GM04503 (cell line): ENCODE data around the gene SCYGR1.
"Not testable (repeated sequence)": the region's sequence is repeated elsewhere in the genome, so short reads cannot be mapped to it uniquely, and the experiment has no call there.

Experiments used
- DNase-seq: peaks from one replicate; pipeline ENCODE4 v3.0.0-alpha.2; 2012; ENCODE audit warnings: low read depth

SCYGR1 gene

GRCh38 chr2:227402959-227403358, 15.2 kb upstream of the SCYGR1 start:
- no peak for DNase-seq

- DNase-seq: no peak
Observed at GRCh38 chr2:227402321-227402720, 14.6 kb upstream of the SCYGR1 start.

- no peak for DNase-seq
Observed at GRCh38 chr2:227401550-227401949, 13.8 kb upstream of the SCYGR1 start.

GRCh38 chr2:227398684-227399670, 11.2 kb upstream of the SCYGR1 start:
- no peak for DNase-seq

GRCh38 chr2:227397562-227397961, 9.8 kb upstream of the SCYGR1 start:
- DNase-seq: no peak

GRCh38 chr2:227395556-227395955, 7.8 kb upstream of the SCYGR1 start:
- DNase-seq: no peak

- DNase-seq: no peak
Observed at GRCh38 chr2:227394401-227394800, 6.7 kb upstream of the SCYGR1 start.

- no peak for DNase-seq
Observed at GRCh38 chr2:227390468-227391256, 2.9 kb upstream of the SCYGR1 start.

- DNase-seq: no peak
Observed at GRCh38 chr2:227389661-227390060, 1.9 kb upstream of the SCYGR1 start.

GRCh38 chr2:227389231-227389630, 1.5 kb upstream of the SCYGR1 start:
- DNase-seq: no peak

- peak; percentile 79 for DNase-seq
Observed at GRCh38 chr2:227388537-227389011, 825 bp upstream of the SCYGR1 start.

GRCh38 chr2:227386630-227387029, 1.1 kb downstream of the SCYGR1 start:
- DNase-seq: no peak

- DNase-seq: no peak
Observed at GRCh38 chr2:227383686-227384085, 4.1 kb downstream of the SCYGR1 start.

- not testable (repeated sequence) for DNase-seq
Observed at GRCh38 chr2:227382241-227382835, 5.4 kb downstream of the SCYGR1 start.

- DNase-seq: no peak
Observed at GRCh38 chr2:227379095-227379494, 8.7 kb downstream of the SCYGR1 start, which contains the start of gene TM4SF20. TM4SF20 (minus strand) TSS chr2:227379306; CDS start chr2:227379268, 38 bp downstream.

GRCh38 chr2:227378371-227378782, 9.4 kb downstream of the SCYGR1 start:
- DNase-seq: no peak

- no peak for DNase-seq
Observed at GRCh38 chr2:227377467-227378351, 10.0 kb downstream of the SCYGR1 start.

GRCh38 chr2:227376656-227377396, 10.9 kb downstream of the SCYGR1 start:
- DNase-seq: no peak

GRCh38 chr2:227374158-227374557, 13.6 kb downstream of the SCYGR1 start:
- DNase-seq: no peak

- DNase-seq: no peak
Observed at GRCh38 chr2:227373389-227373788, 14.4 kb downstream of the SCYGR1 start.
